ENCODE measurements around the gene C11orf68.

Gene C11orf68

DNA sequence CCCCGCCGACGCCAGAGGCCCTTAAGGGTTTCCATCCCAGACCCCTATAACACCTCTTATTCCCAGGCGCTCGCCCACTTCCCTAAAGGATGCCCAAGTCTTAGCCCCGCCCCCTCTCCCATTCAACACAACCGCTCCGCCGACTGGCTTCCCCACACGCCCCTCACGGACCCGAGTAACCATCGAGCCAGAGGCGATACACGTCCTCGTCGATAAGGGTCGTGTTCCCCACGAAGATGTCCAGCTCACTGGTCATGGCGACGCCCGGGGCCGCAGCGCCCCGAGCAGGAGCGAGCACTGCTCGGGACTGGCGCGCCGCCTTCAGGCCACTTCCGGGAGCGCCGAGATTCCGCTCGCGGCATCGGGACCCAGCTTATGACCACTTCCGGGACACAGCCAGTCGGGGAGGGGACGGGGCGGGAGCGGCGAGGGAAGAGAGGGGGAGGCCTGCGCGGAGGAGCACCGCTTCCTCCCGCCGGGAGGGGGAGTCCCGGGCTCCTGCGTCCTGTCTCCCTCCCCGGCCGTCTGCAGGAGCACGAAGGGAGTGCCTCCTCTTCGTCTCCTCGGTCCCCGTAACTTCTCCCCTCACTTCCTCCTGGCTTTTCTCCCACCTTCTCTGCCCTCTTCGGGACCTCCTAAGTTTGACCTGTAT lies 30.6 kb downstream of the C11orf68 start, which contains the start of gene FIBP:
Gene FIBP (minus strand): TSS at position 309 of the 652 bp plus-strand sequence. CDS start 53 bp downstream, at position 256.
- peak; percentile 98 for DNase-seq

DNA sequence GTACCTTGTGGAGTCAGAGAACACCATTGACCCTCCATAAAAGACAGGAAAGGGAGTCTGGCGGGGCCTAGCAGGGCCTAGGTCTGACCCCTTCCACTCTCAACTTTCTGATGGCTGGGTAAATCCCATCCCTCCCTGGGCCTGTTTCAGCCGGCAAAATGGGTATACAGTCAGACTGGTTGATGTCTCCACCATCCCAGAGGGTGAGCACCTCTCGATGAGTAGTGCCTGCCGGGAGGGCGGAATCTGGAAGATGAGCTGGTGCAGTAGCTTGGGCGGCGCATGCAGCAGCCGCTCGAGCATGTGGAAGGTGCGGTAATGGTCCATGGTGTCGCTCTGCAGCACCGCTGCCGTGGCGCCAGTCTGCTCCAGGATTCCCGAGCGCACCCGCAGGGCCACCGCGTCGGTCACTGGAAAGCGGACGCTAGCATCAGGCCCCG lies 31.1 kb downstream of the C11orf68 start:
- no peak for DNase-seq

DNA sequence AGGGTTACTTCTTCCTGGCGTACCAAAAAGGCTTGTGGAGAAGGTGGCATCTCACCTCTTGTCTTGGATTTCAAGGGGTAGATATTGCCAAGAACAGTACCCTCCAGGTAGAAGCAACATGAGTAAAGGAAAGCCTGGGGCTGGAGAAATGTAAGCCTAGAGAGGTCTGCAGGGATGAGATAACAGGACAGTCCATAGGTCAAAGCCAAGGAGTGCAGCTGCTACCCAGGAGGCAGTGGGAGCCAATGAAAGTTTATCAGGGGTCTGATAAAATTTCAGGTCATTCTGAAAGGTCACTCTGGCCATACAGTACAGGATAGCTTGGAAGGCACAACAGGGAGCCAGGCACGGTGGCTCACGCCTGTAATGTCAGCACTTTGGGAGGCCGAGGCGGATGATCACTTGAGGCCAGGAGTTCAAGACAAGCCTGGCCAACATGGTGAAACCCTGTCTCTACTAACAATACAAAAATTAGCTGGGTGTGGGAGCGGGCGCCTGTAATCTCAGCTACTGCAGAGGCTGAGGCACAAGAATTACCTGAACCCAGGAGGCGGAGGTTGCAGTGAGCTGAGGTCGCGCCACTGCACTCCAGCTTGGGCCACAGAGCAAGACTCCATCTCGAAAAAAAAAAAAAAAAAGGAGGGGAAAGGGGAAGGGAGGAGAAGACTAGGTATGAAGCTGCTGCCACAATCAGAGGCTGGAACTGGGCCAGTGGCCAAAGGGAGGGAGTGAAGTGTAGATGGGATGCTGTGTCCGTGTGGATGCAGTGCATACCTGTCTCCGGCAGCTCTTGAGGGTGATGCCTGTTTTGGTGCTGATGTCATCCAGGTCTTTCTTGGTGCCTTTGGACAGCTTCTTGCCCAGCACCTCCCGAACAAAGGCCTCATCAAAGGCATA lies 31.8 kb downstream of the C11orf68 start:
- no peak for DNase-seq

DNA sequence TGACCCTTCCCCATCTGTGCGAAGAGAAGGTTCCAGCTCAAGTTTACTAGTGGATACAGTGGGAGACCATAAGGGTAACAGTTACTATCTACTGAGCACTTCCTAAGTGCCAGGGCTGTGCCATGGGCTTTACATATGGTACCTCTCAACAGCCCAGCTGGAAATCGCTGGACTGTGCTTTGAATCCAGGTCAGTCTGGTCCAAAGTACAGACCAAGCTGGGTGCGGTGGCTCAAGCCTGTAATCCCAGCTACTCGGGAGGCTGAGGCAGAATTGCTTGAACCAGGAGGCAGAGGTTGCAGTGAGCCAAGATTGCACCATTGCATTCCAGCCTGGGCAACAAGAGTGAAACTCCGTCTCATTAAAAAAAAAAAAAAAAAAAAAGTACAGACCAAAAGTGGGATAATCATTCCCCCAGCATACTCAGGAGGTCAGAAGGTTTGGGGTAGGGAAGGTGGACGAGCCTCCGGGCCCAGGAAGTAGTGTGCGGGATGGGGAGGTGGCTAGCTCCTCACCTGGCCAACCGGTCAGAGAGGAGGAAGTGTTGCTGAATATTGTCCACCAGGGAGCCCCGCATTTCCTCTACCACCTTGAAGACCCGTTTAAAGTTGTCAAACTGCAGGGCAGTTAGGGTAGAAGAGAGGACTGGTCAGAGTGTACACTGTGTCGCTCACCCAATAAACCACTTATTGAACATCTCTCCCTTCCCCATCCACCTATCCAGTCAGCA lies 32.9 kb downstream of the C11orf68 start:
- DNase-seq = no peak

DNA sequence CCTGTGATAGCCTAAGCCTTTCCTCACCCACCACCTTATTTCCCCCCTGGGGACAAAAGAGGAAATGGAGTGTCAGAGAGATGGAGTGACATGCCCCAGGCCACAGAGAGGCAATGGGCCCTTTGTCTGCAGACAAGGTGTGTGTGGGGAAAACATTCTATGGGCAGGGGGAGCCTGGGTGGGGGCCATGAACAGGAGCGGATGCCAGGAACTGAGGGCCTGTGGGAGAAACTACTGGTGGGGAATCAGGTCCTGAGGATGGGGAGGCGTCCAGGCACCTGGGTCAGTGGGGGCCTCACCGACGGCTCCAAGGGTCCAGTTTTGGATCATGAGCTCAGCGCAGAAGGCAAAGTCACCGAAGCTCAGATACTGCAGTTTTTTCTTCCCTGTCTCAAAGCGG lies 33.6 kb downstream of the C11orf68 start:
- DNase-seq = no peak

DNA sequence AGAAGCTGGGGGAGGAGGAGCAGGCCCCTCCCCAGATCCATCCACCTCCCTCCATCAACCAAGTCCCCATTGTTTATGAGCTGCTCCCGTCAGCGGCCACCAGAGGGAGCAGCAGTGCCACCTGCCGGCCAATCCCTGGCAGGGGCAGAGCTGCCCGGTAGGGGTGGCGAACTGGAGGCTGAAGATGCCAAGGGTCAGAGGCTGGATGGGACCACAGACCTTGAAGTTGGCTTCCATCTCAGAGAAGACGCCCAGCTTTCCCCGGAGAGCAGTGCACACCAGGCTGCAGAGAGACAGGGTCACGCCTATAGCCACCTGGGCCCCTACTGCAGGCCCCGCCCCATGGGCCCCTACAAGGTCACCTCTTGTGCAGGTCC lies 34.2 kb downstream of the C11orf68 start:
- DNase-seq = peak; percentile 70

DNA sequence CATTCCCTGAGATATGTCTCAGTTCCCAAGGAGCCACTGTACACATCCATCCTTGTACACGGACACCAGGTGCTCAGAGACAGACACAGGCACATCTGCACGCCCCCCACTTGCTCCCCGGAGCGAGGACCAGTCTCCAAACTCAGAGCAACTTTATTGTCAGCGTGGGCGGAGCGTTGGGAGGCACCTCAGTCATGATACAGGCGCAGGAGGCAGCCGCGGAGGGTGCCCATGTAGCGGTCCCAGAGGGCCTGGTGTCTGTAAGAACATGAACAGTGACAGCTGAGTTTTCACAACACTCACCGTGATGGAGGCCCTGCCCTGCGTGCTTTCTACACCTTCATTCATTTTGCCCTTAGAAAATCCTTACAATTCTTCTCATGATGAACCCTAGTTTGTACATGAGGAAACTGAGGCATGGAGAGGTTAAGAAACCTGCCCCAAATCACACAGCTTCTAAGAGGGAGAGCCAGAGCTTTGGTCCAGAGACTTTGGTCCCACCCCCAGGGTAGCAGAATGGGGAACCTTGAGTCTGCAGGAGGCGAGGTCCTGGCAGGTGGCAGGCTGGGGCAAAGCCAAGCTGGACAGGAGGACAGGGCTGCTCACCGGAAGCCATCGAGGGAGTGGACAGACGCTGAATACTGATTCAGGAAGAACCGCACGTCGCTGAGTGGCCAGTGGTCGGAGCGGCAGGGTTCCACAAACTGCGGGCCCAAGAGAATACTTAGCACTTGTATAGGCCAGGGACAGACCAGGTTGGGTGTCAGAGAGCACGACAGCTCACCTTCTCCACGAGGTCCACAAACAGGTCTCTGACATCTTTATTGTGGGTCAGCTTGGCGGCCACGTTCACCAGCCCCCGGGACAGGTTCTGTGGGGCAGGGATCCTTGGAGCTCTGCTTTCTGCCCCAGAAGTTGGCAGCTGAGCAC lies 34.8 kb downstream of the C11orf68 start:
- DNase-seq = no peak

DNA sequence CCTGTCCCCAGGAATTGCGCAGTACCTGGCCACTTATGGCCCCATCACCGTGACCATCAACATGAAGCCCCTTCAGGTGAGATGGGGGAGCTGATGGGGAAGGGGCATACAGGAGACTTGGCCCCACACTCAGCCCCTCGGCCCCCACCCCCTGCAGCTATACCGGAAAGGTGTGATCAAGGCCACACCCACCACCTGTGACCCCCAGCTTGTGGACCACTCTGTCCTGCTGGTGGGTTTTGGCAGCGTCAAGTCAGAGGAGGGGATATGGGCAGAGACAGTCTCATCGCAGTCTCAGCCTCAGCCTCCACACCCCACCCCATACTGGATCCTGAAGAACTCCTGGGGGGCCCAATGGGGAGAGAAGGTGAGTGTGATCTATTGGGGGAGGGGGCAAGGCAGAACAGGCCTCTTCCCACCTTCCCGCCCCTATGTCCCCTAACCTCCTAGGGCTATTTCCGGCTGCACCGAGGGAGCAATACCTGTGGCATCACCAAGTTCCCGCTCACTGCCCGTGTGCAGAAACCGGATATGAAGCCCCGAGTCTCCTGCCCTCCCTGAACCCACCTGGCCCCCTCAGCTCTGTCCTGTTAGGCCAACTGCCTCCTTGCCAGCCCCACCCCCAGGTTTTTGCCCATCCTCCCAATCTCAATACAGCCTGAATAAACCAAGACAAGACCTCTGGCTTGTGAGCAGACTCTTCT lies 35.7 kb downstream of the C11orf68 start:
- no peak for DNase-seq

DNA sequence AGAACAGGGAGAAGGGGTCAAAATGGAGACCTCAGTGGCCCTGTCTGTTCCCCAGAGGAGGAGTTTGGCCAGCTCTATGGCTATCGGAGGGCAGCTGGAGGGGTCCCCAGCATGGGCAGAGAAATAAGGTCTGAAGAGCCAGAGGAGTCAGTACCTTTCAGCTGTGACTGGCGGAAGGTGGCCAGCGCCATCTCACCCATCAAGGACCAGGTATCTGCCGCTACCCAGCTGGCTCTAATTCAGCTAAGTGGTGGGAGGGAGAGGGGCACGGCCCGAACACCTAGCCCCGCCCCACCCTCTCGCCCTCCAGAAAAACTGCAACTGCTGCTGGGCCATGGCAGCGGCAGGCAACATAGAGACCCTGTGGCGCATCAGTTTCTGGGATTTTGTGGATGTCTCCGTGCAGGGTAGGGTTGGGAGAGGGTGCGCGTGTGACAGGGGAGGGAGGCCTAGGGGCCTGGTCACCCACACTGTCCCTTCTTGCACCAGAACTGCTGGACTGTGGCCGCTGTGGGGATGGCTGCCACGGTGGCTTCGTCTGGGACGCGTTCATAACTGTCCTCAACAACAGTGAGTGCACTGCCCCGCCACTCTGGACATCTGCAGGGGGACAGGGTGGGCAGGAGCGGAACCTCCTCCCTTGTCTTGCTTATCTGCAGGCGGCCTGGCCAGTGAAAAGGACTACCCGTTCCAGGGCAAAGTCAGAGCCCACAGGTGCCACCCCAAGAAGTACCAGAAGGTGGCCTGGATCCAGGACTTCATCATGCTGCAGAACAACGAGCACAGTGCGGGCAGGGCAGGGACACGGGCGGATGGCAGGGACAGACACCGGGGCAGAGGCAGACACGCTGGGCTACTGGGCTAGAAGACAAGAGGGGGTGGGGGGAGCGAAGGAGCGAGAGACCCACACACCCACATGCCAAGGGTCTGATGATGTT lies 36.5 kb downstream of the C11orf68 start:
- DNase-seq = no peak

DNA sequence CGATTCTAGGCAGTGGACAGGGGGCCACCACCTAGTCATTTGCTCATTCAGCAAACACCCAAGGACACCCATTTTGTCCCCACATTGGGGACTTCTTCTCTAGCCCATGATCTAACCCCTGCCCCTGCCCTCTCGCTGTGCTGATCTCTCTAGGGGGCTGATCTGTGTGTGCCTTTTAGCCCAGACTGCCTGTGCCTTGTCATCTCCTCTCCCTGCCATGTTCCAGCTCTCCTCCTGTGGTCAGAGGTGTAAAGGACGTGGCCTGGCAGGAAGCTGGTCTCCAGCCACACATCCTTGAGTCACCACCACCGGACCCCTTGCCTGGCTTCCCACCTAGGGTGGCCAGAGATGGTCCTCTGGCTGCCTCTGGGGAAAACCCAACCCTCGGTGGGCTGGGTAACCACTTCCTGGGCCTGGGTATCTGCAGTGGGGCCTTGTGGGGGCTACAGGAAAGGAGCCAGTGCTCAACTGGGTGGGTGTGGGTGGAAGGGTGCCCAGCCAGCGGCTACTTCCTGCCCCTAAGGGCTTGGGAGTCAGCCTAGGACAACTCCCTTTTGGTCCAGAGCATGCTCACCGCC lies 37.9 kb downstream of the C11orf68 start:
- DNase-seq = peak; percentile 51

DNA sequence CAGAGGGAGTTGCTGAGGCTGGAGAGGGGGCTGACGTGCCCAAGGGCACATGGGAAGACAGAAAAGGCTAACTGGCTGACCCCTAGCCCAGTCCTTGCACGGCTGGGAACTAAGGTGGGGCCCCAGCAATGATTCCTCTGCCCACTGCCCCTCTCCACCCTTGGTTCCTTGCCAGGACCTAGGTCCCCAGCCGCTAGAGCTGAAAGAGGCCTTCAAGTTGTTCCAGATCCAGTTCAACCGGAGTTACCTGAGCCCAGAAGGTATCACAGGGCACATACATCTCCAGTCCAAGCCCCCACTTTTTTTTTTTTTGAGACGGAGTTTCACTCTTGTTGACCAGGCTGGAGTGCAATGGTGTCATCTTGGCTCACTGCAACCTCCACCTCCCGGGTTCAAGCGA lies 38.8 kb downstream of the C11orf68 start:
- DNase-seq = no peak

DNA sequence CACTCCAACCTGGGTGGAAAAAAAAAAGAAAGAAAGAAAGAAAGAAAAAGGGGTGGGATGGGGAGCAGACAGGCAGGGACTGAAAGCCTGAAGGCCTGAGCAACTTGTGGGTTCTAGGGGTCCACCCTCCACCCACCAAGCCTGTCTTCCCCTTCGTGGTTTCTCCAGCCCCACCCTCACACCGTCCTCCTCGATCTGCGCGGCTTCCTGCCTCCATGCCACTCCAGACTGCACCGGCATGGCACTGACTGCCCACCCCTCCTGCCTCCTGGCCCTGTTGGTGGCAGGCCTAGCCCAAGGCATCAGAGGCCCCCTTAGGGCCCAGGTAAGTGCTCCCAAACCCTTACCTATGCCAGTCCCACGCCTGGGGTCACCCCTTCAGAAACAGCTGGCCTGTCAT lies 39.2 kb downstream of the C11orf68 start, which contains the start of gene CTSW:
Gene CTSW (plus strand): TSS at position 221 of the 400 bp plus-strand sequence. CDS start 18 bp downstream, at position 239.
- no peak for DNase-seq

DNA sequence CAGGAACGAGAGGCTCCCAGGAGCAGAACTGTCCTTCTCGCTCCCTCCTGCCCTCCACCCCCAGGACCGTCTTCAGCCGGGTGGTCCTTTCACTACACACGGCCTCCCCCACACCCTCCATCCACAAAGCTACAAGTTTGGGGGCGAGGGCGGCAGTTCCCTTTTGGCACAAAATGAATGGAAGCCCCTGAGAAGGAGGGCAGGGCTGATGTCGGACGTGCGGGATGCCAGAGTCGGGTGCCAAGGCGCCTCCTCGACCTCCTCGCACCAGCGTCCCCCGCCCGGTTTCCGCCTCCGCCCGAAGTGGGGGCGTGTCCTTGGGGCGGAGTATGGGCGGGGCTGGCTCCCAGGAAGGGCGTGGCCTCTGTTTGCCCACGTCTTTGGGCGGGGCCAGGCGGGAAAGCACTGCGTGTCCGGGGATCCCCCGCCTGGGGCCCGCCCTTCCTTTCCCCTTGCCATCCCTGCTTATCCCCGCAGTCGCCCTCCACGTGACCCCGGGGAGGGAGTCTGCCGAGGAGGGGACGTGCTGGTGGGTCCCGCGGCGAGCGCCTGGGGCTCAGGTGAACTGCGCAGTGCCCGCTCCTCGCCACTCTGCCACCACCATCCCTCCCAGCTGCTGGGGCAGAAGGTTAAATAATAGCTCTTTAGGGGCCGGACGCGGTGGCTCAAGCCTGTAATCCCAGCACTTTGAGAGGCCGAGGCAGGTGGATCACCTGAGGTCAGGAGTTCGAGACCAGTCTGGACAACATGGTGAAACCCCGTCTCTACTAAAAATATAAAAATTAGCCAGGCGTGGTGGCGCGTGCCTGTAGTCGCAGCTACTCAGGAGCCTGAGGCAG lies 45.3 kb downstream of the C11orf68 start:
- peak; percentile 94 for DNase-seq

DNA sequence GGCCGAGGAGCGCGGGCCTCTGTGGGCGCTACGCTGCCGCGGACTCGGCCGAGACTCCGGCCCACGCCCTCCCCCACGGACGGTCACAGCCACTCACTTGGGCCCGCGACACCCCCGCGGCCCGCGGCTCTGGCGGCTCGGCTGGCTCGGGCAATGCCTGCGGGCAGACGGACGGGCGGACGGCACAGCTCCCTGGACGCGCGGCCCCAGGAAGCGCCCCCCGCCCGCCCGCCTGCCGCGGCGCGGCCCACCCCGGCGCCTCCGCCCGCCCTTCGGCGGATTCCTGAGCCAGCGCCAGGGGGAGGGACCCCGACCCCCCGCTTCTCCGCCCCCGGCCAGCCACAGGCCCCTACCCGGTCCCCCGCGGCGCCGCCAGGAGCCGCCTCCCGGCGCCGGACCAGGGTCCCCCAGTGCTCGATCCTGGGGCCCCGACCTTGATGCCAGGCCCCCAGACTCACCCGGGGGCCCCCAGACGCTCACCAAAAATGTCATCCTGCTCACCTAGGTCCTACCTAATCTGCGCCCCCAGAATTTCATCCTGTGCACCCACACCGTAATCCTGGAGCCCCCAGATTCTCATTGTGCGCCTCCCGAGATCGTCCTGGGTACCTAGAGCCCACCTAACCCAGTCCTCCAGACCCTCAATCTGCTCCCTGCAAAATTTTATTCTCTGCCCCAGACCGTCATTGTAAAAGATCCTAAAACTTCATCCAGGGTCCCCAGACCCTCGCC lies 46.1 kb downstream of the C11orf68 start, which contains the start of gene EFEMP2:
Gene EFEMP2 (minus strand): TSS at position 215 of the 732 bp plus-strand sequence. CDS start 446 bp downstream, outside the sequence.
- DNase-seq = peak; percentile 65

DNA sequence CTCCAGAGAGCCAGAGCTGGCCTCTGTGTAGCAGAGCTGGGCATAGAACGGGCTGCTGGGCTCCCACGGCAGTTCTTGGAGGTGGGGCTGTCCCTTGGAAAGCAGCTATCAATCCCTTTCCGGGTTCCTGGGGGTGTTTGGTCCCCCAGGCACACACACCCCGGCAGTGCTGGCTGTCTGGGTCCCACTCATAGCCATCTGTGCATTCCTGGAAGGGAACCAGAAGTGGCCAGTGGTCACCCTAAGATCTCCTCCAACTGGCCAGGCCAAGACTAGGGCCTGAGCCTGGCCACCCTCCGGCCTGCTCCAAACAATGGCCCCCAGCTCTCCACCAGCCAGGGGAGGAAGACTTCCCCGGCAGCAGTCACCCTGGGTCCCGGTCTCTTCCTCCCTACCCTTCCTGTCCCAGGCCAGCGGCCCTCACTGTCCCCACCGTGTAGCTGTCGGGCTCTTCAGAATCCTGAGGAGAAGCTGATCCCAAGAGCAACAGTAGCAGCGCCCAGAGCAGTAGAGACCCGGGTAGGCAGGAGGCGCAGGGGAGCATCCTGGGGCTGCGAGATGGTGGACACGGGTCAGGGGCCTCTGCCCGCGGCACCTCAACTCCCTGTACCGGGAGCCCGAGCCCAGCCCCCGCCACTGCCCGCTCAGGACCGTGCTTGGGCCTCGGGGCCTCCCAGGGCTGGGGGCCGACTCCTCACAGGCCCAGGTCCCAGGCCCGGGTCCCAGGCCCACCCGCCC lies 46.9 kb downstream of the C11orf68 start:
- peak; percentile 62 for DNase-seq

DNA sequence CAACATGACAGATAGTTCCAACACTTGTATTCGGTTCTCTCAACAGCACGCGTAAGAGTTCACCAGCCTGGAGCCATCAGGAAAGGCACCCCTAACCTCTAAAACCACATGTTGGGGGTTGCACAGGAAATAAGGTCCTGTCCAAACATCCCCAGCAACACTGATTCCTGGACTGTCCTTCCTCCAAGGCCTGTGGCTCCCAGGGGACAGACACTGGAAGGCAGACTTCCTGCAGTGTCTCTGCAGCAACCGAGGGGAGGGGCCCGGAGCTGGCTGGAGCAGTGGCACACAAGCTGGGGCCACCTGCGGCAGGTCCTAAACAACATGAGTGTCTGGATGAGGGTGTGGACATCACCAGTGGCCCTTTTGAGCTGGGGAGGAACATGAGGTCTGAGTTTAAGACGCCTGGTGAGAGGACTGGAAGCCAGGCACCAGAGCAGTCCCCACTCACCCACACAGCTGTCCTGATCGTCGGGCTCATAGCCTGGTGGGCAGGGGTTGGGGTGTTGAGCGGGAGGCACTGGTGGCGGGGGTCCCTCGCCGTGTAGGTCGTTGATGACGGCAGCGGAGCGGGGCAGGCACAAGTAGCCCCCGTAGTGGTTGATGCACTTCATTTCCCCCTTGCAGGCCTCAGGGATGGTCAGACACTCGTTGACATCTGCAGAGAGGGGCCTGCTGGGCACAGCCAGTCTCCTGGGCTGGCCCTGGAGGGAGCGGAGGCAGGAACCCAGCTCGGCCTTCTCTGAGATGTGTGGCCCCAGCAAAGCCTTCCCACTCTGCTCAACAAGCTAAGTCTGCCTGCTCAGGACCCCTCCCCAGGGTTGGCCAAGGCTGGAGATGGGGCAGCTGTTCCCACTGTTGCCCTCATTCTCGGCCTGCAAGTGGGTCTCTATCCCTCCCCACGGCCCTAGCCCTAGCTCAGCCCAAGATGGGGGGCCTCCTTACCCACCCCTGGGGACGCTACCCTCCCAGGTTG lies 47.9 kb downstream of the C11orf68 start:
- no peak for DNase-seq

Data from EL (cell line).